ENCODE measurements around the gene KCNT2. TPM values are rescaled to one million over a fixed set of nuclear protein-coding genes. Genes with fewer than 3 reads are reported as not detected.
A peak's percentile ranks its signal among the peaks of the same experiment; 100 is the strongest.

The KCNT2 gene
- total RNA-seq, result 1 to 10 TPM in 1 of 3 donors, under 1 TPM in 2; 0.49 to 2.3 (median 0.60) TPM
- long read RNA-seq, donor 1, partial matches to known transcripts, result 1 of 1 reads
- long read RNA-seq, donor 1, other reads (novel, unspliced or antisense), result 0 of 1 reads
- long read RNA-seq, donor 2, result 0 reads

GRCh38 chr1:196608390-196609369, at the start of gene KCNT2:
TSS of gene KCNT2 (minus strand) at chr1:196608440. CDS start at chr1:196608309, 131 bp downstream.
- Histone ChIP-seq H3K4me1 (ENCODE audit: low read depth) (no peaks in the 10 kb centered on the region), H3K36me3 (ENCODE audit: low read depth) (no peaks in the 10 kb centered on the region), H3K4me3 (no peak within 1 kb of the TSS), H3K9me3 (no peaks in the 10 kb centered on the region)
- intact Hi-C loops (cut with DNase I, micrococcal nuclease), result no loop called here
- ATAC-seq (peak; percentile 49), DNase-seq (peak; percentile 31 to 54 (median 49))
- TF ChIP-seq, protein P1, sequence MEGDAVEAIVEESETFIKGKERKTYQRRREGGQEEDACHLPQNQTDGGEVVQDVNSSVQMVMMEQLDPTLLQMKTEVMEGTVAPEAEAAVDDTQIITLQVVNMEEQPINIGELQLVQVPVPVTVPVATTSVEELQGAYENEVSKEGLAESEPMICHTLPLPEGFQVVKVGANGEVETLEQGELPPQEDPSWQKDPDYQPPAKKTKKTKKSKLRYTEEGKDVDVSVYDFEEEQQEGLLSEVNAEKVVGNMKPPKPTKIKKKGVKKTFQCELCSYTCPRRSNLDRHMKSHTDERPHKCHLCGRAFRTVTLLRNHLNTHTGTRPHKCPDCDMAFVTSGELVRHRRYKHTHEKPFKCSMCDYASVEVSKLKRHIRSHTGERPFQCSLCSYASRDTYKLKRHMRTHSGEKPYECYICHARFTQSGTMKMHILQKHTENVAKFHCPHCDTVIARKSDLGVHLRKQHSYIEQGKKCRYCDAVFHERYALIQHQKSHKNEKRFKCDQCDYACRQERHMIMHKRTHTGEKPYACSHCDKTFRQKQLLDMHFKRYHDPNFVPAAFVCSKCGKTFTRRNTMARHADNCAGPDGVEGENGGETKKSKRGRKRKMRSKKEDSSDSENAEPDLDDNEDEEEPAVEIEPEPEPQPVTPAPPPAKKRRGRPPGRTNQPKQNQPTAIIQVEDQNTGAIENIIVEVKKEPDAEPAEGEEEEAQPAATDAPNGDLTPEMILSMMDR (IDR thresholded peaks at IDR 0.05), result no peak

- Histone ChIP-seq H3K4me3 (no peak overlapping the region), H3K36me3 (ENCODE audit: low read depth) (no peaks in the 10 kb centered on the region), H3K4me1 (ENCODE audit: low read depth) (no peaks in the 10 kb centered on the region), H3K9me3 (no peaks in the 10 kb centered on the region)
- TF ChIP-seq, protein P1 (IDR thresholded peaks at IDR 0.05), result no peak
- DNase-seq (no peak), ATAC-seq (no peak)
- intact Hi-C loops (cut with DNase I, micrococcal nuclease), result loop anchor here in 1 of 2 donors (10.0 kb wide), 1 partner anchor 291 kb away; no protein-coding TSS in a partner anchor
Measured at GRCh38 chr1:196655494-196655893, 47.3 kb upstream of the KCNT2 start.

- ATAC-seq (no peak), DNase-seq (no peak)
- Histone ChIP-seq H3K4me3 (no peak overlapping the region), H3K9me3 (no peaks in the 10 kb centered on the region), H3K4me1 (ENCODE audit: low read depth) (no peaks in the 10 kb centered on the region), H3K36me3 (ENCODE audit: low read depth) (no peaks in the 10 kb centered on the region)
- TF ChIP-seq, protein P1 (IDR thresholded peaks at IDR 0.05), result no peak
- intact Hi-C loops (cut with DNase I, micrococcal nuclease), result loop anchor here in 1 of 2 donors (10.0 kb wide), 1 partner anchor 290 kb away; no protein-coding TSS in a partner anchor
Measured at GRCh38 chr1:196655071-196655470, 46.8 kb upstream of the KCNT2 start.

DNA sequence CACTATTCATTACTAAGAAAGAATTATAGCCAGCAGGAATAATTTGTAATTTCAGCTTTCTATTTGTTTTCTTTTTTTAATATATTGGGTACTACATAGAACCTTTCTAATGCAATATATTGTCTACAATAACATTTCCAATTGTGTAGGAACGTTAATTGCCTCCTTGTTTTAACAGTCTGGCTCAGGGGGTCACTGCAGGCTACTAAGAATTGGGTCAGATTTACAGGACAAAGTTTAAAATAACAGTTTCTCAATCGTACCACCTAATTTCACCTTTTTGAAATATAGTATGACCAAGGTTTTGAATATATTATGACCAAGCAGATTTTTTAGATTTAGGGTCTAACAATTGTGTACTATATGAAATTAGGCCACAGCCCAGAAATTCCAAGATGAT, 46.0 kb upstream of the KCNT2 start:
- Histone ChIP-seq H3K4me1 (ENCODE audit: low read depth) (no peaks in the 10 kb centered on the region), H3K4me3 (no peak overlapping the region), H3K9me3 (no peaks in the 10 kb centered on the region), H3K36me3 (ENCODE audit: low read depth) (no peaks in the 10 kb centered on the region)
- DNase-seq, result no peak
- ATAC-seq, result no peak
- intact Hi-C loops (cut with DNase I, micrococcal nuclease), result loop anchor here in 1 of 2 donors (10.0 kb wide), 1 partner anchor 289 kb away; no protein-coding TSS in a partner anchor
- TF ChIP-seq, protein P1 (IDR thresholded peaks at IDR 0.05), result no peak

- TF ChIP-seq, protein P1 (IDR thresholded peaks at IDR 0.05), result no peak
- ATAC-seq (peak; percentile 34), DNase-seq (peak in 1 of 3 donors; percentile 14)
- intact Hi-C loops (cut with DNase I, micrococcal nuclease), result loop anchor here in 1 of 2 donors (10.0 kb wide), 1 partner anchor 287 kb away; no protein-coding TSS in a partner anchor
- no peaks in the 10 kb centered on the region for H3K36me3 ChIP-seq (ENCODE audit: low read depth)
- no peaks in the 10 kb centered on the region for H3K9me3 ChIP-seq
- no peaks in the 10 kb centered on the region for H3K4me1 ChIP-seq (ENCODE audit: low read depth)
- H3K4me3 ChIP-seq, result no peak within 1 kb of the TSS
Measured at GRCh38 chr1:196651637-196652215, 43.5 kb upstream of the KCNT2 start, which contains the start of gene CFH. TSS of gene CFH (plus strand) at chr1:196652043. CDS start at chr1:196652118, 75 bp downstream.

All from mucosa of descending colon (tissue), 3 donors.